Neural cell (in vitro differentiated cells): ENCODE results near the gene CSNK2B. TPM values are rescaled to one million over a fixed set of nuclear protein-coding genes. Genes with fewer than 3 reads are reported as not detected.

ENCODE experiments used
- H2AFZ ChIP-seq: fragments of 200-600, 300-800 bp; sonication (generic), shearing (Covaris generic); 2 replicates; pipeline ENCODE4 v1.6.0; 2014; ENCODE audit warnings: low read depth, mild to moderate bottlenecking, antibody characterized with exemption, low read length, moderate library complexity
- H3F3A ChIP-seq: fragments of 200-600 bp; shearing (Covaris generic); 2 replicates; pipeline ENCODE4 v1.6.1; 2016; ENCODE audit warnings: mild to moderate bottlenecking, moderate library complexity, mixed read lengths, antibody characterized with exemption, low read length; ENCODE audit not compliant: insufficient read depth, poor library complexity, severe bottlenecking
- H3K27ac ChIP-seq: fragments of 200-600, 300-800 bp; sonication (generic), shearing (Covaris generic); 2 replicates; pipeline ENCODE4 v1.5.1; 2014; ENCODE audit warnings: mild to moderate bottlenecking, low read length, moderate library complexity
- H3K27me3 ChIP-seq: fragments of 300-800, 200-600 bp; sonication (generic), shearing (Covaris generic); 2 replicates; pipeline ENCODE4 v1.6.0; 2014; ENCODE audit warnings: mild to moderate bottlenecking, low read depth, low read length, moderate library complexity; ENCODE audit not compliant: insufficient read depth
- H3K36me3 ChIP-seq: fragments of 300-800, 200-600 bp; sonication (generic), shearing (Covaris generic); 2 replicates; pipeline ENCODE4 v1.5.1; 2014; ENCODE audit warnings: mild to moderate bottlenecking, antibody characterized with exemption, low read length, moderate library complexity; ENCODE audit not compliant: insufficient read depth
- H3K4me2 ChIP-seq: fragments of 300-800, 200-600 bp; sonication (generic), shearing (Covaris generic); 2 replicates; pipeline ENCODE4 v1.6.0; 2014; ENCODE audit warnings: mild to moderate bottlenecking, low read length
- H3K4me3 ChIP-seq: fragments of 300-800, 200-600 bp; sonication (generic), shearing (Covaris generic); 2 replicates; pipeline ENCODE4 v1.5.1; 2014; ENCODE audit warnings: mild to moderate bottlenecking, low read length, moderate library complexity
- H3K79me2 ChIP-seq: fragments of 200-600 bp; shearing (Covaris generic); replicated peaks from 2 replicates; pipeline ENCODE4 v1.6.0; 2014; ENCODE audit warnings: mild to moderate bottlenecking, low read length, moderate library complexity; ENCODE audit not compliant: insufficient read depth
- H3K9ac ChIP-seq: fragments of 300-800, 200-600 bp; sonication (generic), shearing (Covaris generic); 2 replicates; pipeline ENCODE4 v1.6.1; 2016; ENCODE audit warnings: mild to moderate bottlenecking, low read length, mixed read lengths
- H3K9me2 ChIP-seq: fragments of 200-600 bp; shearing (Covaris generic); 2 replicates; pipeline ENCODE4 v1.6.1; 2016; ENCODE audit warnings: mild to moderate bottlenecking, low read length, mixed read lengths; ENCODE audit not compliant: insufficient read depth
- H3K9me3 ChIP-seq: fragments of 200-600, 300-800 bp; sonication (generic), shearing (Covaris generic); 2 replicates; pipeline ENCODE4 v1.6.1; 2016; ENCODE audit warnings: mild to moderate bottlenecking, mixed run types, low read length, moderate library complexity, mixed read lengths
- H4K20me1 ChIP-seq: fragments of 200-600 bp; shearing (Covaris generic); 2 replicates; pipeline ENCODE4 v1.6.1; 2016; ENCODE audit warnings: mild to moderate bottlenecking, mixed run types; ENCODE audit not compliant: insufficient read depth
- EP300 ChIP-seq: fragments of 450-650 bp; conservative IDR thresholded peaks from 2 replicates; pipeline ENCODE4 v1.6.1; 2014; ENCODE audit warnings: antibody characterized with exemption, mild to moderate bottlenecking, moderate library complexity; ENCODE audit not compliant: poor library complexity, severe bottlenecking
- MXI1 ChIP-seq: fragments of 450-650 bp; conservative IDR thresholded peaks from 2 replicates; pipeline ENCODE4 v1.6.1; 2014; ENCODE audit warnings: antibody characterized with exemption, mild to moderate bottlenecking; ENCODE audit not compliant: poor library complexity, severe bottlenecking
- POLR2AphosphoS5 ChIP-seq: IDR thresholded peaks from 2 replicates; pipeline ENCODE4 v1.6.1; 2012
- RAD21 ChIP-seq: fragments of 450-650 bp; conservative IDR thresholded peaks from 2 replicates; pipeline ENCODE4 v1.6.1; 2014; ENCODE audit warnings: antibody characterized with exemption, mild to moderate bottlenecking, moderate library complexity
- SMC3 ChIP-seq: fragments of 450-650 bp; conservative IDR thresholded peaks from 2 replicates; pipeline ENCODE4 v1.6.1; 2014; ENCODE audit warnings: antibody characterized with exemption, mild to moderate bottlenecking, moderate library complexity; ENCODE audit not compliant: poor library complexity
- TAF1 ChIP-seq: IDR thresholded peaks from 2 replicates; pipeline ENCODE4 v1.6.1; 2012; ENCODE audit warnings: low read depth
- polyA plus RNA-seq: library from polyadenylated mRNA; depleted of rRNA; stranded (reverse); fragments of >200 nt; gene quantifications from 2 replicates; pipeline ENCODE4 v1.2.3, GENCODE V29; 2014
- TF ChIP-seq, protein P1 (sequence below): IDR thresholded peaks from 2 replicates; pipeline ENCODE4 v1.6.1; 2012; ENCODE audit warnings: borderline replicate concordance
- TF ChIP-seq, protein P2 (sequence below): fragments of 450-650 bp; IDR thresholded peaks from 2 replicates; pipeline ENCODE4 v1.5.1; 2014; ENCODE audit warnings: antibody characterized with exemption, mild to moderate bottlenecking, moderate library complexity; ENCODE audit not compliant: poor library complexity, severe bottlenecking

CSNK2B gene
- polyA plus RNA-seq, 1 donor from 2014 or later = 135 TPM

DNA sequence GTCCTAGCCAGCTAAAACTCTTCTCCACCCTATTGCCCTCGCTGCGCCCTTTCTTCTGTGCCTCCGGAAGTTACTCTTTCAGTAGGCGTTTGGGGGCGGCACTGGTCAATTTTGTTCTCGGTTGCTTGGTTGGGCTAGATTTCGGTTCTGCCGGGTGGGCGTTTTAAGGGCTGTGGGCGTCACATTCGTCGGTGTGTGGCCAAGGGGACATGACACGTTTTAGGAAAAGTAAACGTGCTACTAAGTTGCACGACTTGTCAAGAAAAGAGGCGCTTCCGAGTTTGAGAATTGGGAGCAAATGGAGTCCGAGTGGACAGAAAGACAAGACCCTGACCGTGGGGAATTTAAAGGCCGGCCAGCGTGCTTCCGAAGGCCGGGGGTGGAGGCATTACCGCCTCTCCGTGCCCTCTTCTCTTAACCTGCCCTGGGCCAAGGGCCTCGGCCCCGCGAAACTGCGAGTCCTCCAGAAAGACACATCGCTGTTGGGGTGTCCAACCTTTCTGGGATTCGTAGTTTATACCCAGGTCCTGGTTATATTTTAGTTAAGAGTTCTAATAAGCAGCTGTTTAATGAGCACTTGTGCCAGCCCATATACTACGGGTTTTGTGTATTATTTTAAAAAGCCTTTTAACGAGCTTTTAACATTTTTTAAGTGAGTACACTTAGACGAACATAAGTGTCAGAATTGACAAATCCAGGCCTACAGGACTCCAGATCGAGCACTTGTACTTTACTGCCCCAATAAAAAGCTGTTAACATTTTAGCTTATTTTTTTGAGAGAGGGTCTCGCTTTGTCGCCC, 12.8 kb upstream of the CSNK2B start:
- Histone ChIP-seq H3K79me2 (peaks cover 30% of the 10 kb centered on the region), H3K4me2 (peak overlapping the region; percentile 95)

DNA sequence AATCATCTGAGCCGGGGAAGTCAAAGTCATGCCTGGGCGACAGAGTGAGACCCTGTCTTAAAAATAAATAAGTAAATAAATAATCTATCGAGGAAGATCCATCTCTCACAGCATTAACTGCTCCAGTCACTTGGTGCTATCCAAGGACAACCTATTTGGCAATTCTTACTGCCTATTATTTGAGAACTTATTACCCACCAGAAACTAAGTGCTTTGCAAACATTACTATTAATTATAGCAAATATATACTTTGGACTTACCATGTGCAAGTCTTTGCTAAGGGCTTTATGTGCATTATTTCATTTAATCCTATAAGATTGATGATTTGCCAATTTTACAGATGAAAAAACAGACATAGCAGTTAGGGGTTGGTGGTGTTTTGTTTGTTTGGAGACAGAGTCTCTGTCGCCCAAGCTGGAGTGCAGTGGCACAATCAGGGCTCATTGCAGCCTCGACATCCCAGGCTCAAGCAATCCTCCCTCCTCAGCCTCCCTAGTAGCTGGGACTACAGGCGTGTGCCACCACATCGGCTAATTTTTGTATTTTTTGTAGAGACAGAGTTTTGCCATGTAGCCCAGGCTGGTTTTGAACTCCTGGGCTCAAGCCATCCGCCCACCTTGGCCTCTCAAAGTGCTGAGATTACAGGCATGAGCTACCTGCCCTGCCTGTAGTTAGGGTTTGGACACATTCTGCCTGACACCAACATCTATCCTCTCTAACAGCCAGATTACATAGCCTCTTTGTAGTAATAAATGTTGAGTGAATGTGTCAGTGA, 11.1 kb upstream of the CSNK2B start:
- no peaks in the 10 kb centered on the region for H4K20me1 ChIP-seq
- H2AFZ ChIP-seq = no peak overlapping the region
- peaks cover 3% of the 10 kb centered on the region for H3F3A ChIP-seq
- H3K4me2 ChIP-seq = no peak overlapping the region
- H3K9me2 ChIP-seq = no peaks in the 10 kb centered on the region
- H3K9ac ChIP-seq = no peak overlapping the region
- no peaks in the 10 kb centered on the region for H3K36me3 ChIP-seq
- H3K27me3 ChIP-seq = no peaks in the 10 kb centered on the region
- no peak overlapping the region for H3K4me3 ChIP-seq
- H3K79me2 ChIP-seq = peaks cover 26% of the 10 kb centered on the region
- H3K9me3 ChIP-seq = no peaks in the 10 kb centered on the region
- H3K27ac ChIP-seq = no peak overlapping the region
- TF ChIP-seq EP300 (no peak), SMC3 (no peak), TAF1 (no peak), RAD21 (no peak), MXI1 (no peak), POLR2AphosphoS5 (no peak)
- TF ChIP-seq, protein P1, sequence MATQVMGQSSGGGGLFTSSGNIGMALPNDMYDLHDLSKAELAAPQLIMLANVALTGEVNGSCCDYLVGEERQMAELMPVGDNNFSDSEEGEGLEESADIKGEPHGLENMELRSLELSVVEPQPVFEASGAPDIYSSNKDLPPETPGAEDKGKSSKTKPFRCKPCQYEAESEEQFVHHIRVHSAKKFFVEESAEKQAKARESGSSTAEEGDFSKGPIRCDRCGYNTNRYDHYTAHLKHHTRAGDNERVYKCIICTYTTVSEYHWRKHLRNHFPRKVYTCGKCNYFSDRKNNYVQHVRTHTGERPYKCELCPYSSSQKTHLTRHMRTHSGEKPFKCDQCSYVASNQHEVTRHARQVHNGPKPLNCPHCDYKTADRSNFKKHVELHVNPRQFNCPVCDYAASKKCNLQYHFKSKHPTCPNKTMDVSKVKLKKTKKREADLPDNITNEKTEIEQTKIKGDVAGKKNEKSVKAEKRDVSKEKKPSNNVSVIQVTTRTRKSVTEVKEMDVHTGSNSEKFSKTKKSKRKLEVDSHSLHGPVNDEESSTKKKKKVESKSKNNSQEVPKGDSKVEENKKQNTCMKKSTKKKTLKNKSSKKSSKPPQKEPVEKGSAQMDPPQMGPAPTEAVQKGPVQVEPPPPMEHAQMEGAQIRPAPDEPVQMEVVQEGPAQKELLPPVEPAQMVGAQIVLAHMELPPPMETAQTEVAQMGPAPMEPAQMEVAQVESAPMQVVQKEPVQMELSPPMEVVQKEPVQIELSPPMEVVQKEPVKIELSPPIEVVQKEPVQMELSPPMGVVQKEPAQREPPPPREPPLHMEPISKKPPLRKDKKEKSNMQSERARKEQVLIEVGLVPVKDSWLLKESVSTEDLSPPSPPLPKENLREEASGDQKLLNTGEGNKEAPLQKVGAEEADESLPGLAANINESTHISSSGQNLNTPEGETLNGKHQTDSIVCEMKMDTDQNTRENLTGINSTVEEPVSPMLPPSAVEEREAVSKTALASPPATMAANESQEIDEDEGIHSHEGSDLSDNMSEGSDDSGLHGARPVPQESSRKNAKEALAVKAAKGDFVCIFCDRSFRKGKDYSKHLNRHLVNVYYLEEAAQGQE = no peak
- TF ChIP-seq, protein P2, sequence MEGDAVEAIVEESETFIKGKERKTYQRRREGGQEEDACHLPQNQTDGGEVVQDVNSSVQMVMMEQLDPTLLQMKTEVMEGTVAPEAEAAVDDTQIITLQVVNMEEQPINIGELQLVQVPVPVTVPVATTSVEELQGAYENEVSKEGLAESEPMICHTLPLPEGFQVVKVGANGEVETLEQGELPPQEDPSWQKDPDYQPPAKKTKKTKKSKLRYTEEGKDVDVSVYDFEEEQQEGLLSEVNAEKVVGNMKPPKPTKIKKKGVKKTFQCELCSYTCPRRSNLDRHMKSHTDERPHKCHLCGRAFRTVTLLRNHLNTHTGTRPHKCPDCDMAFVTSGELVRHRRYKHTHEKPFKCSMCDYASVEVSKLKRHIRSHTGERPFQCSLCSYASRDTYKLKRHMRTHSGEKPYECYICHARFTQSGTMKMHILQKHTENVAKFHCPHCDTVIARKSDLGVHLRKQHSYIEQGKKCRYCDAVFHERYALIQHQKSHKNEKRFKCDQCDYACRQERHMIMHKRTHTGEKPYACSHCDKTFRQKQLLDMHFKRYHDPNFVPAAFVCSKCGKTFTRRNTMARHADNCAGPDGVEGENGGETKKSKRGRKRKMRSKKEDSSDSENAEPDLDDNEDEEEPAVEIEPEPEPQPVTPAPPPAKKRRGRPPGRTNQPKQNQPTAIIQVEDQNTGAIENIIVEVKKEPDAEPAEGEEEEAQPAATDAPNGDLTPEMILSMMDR = no peak

More for the DNA sequence above, 12.8 kb upstream of the CSNK2B start:
- peaks cover 3% of the 10 kb centered on the region for H3F3A ChIP-seq
- H3K27ac ChIP-seq = peak overlapping the region; percentile 98
- no peaks in the 10 kb centered on the region for H3K9me2 ChIP-seq
- H2AFZ ChIP-seq = peak overlapping the region; percentile 66
- no peaks in the 10 kb centered on the region for H3K27me3 ChIP-seq
- TF ChIP-seq MXI1 = peak; percentile 82
- TF ChIP-seq EP300 = no peak
- TF ChIP-seq, protein P2 = peak; percentile 56
- no peak for TF ChIP-seq POLR2AphosphoS5
- peak; percentile 15 for TF ChIP-seq RAD21
- TF ChIP-seq, protein P1 = peak; percentile 3
- peak overlapping the region; percentile 90 for H3K9ac ChIP-seq
- H4K20me1 ChIP-seq = no peaks in the 10 kb centered on the region
- H3K36me3 ChIP-seq = no peaks in the 10 kb centered on the region
- H3K9me3 ChIP-seq = no peaks in the 10 kb centered on the region
- H3K4me3 ChIP-seq = peak overlapping the region; percentile 72
